ENCODE measurements around the gene IQCK. TPM values are rescaled to one million over a fixed set of nuclear protein-coding genes. Genes with fewer than 3 reads are reported as not detected.

The IQCK gene
- total RNA-seq, 1 experiment from 2014 or later = 15.5 TPM

- H3K27me3 ChIP-seq (ENCODE audit: control insufficient read depth, insufficient read depth, low read length) = no peaks in the 10 kb centered on the region
- intact Hi-C loops (cut with micrococcal nuclease; ENCODE audit: unreplicated experiment) (no loop called here), in situ Hi-C loops (cut with HindIII; ENCODE audit: low pct_unique_long_range_greater_than_20kb, low sequenced_read_pairs) (loop anchor here (25.0 kb wide), 1 partner anchor 247 kb away; no protein-coding TSS in a partner anchor)
- ATAC-seq (0 out of 2 replicates have a peak, but pooled peaks have one; percentile 23), DNase-seq (ENCODE audit: low read depth, low spot score) (no peak)
- no peak for TF ChIP-seq POLR2AphosphoS5 (IDR thresholded peaks at IDR 0.05; ENCODE audit: low read depth, low read length)
- TF ChIP-seq SIN3A (IDR thresholded peaks at IDR 0.05; ENCODE audit: borderline replicate concordance, insufficient read depth, low read depth, low read length) = no peak
- TF ChIP-seq REST (IDR thresholded peaks at IDR 0.05; ENCODE audit: insufficient read depth in 1 of 2, low read depth in 2 of 2, low read length in 1 of 2) = no peak
- TF ChIP-seq TCF7L2 (IDR thresholded peaks at IDR 0.05; ENCODE audit: low read depth, low read length) = no peak
- no peak for TF ChIP-seq CTCF (IDR thresholded peaks at IDR 0.05)
- ChIA-PET CTCF (no interaction called here), POLR2A (interaction anchor here (0.6 kb wide), 1 partner anchor 216 kb away, joined by 3 read pairs; no protein-coding TSS in a partner anchor)
- no TSS peak for BruUV-seq (replicated peaks)
- H3K9me3 ChIP-seq (ENCODE audit: control insufficient read depth, insufficient read depth, low read depth, low read length) = no peaks in the 10 kb centered on the region
- H3K4me1 ChIP-seq (ENCODE audit: control insufficient read depth, insufficient read depth, low read length) = peaks cover 27% of the 10 kb centered on the region
- H3K36me3 ChIP-seq (ENCODE audit: control insufficient read depth, insufficient read depth, low read length) = no peaks in the 10 kb centered on the region
- H3K27ac ChIP-seq (ENCODE audit: low read length) = no peak overlapping the region
- H3K4me3 ChIP-seq (ENCODE audit: low read depth in 2 of 2, low read length in 2 of 2) = peak overlapping the region; percentile 56 to 78
Measured at GRCh38 chr16:19883966-19884485, 166.0 kb downstream of the IQCK start.

GRCh38 chr16:19884611-19885450, 166.8 kb downstream of the IQCK start, which contains the start of gene GPRC5B:
Gene GPRC5B, minus strand, starts transcription at chr16:19884848. Its CDS starts 12,003 bp downstream, at chr16:19872845.
- Histone ChIP-seq H3K4me1 (ENCODE audit: control insufficient read depth, insufficient read depth, low read length) (peaks cover 23% of the 10 kb centered on the region), H3K27me3 (ENCODE audit: control insufficient read depth, insufficient read depth, low read length) (no peaks in the 10 kb centered on the region), H3K36me3 (ENCODE audit: control insufficient read depth, insufficient read depth, low read length) (no peaks in the 10 kb centered on the region), H3K9me3 (ENCODE audit: control insufficient read depth, insufficient read depth, low read depth, low read length) (no peaks in the 10 kb centered on the region), H3K27ac (ENCODE audit: low read length) (no peak within 1 kb of the TSS), H3K4me3 (ENCODE audit: low read depth in 2 of 2, low read length in 2 of 2) (peak within 1 kb of the TSS; percentile 56 to 78)
- POLR2A ChIA-PET = no interaction called here
- CTCF ChIA-PET = interaction anchor here (0.6 kb wide), 1 partner anchor 167 kb away, joined by 3 read pairs; the partner anchor contains the start of genes IQCK and KNOP1
- ATAC-seq = peak; percentile 78
- BruUV-seq (replicated peaks) = no TSS peak
- TF ChIP-seq CTCF (IDR thresholded peaks at IDR 0.05) (no peak; the same call in 1 of the 2 replicates), TCF7L2 (IDR thresholded peaks at IDR 0.05; ENCODE audit: low read depth, low read length) (no peak), POLR2AphosphoS5 (IDR thresholded peaks at IDR 0.05; ENCODE audit: low read depth, low read length) (no peak), SIN3A (IDR thresholded peaks at IDR 0.05; ENCODE audit: borderline replicate concordance, insufficient read depth, low read depth, low read length) (no peak), REST (IDR thresholded peaks at IDR 0.05; ENCODE audit: insufficient read depth in 1 of 2, low read depth in 2 of 2, low read length in 1 of 2) (no peak)
- no peak for DNase-seq (ENCODE audit: low read depth, low spot score)
- in situ Hi-C loops (cut with HindIII; ENCODE audit: low pct_unique_long_range_greater_than_20kb, low sequenced_read_pairs) (loop anchor here (25.0 kb wide), 1 partner anchor 248 kb away; no protein-coding TSS in a partner anchor), intact Hi-C loops (cut with micrococcal nuclease; ENCODE audit: unreplicated experiment) (loop anchor here (5.0 kb wide), 1 partner anchor 178 kb away; no protein-coding TSS in a partner anchor)

Data from Panc1 (cell line).